Pancreas (tissue), 10 donors: ENCODE data around the gene LCT. TPM values are rescaled to one million over a fixed set of nuclear protein-coding genes. Genes with fewer than 3 reads are reported as not detected.

Experiments used
- ATAC-seq, 4 donors: fragments of 200-7000 bp; cut with Tn5 transposase; one replicate each; pipeline versions ENCODE4 v1.8.0 to v1.9.1; 2020; ENCODE audit warnings: mild to moderate bottlenecking in 4 of 4, moderate library complexity in 4 of 4
- DNase-seq, 6 donors: peaks; one replicate each; pipeline ENCODE4 v3.0.0-alpha.2; 2020
- FAIRE-seq: peaks from 2 replicates; lab custom pipeline; 2012; peaks lifted over from hg19 to GRCh38; lab: Jason Lieb, UNC
- H3K27ac ChIP-seq, 4 donors: fragments of 200-600 bp; sonication (generic); 1 replicate in 3 of 4; 2 replicates in 1 of 4; pipeline versions ENCODE4 v1.5.0 to v1.8.0; 2020
- H3K27me3 ChIP-seq, 4 donors: fragments of 200-600 bp; one replicate each; pipeline ENCODE4 v1.8.0; 2021
- H3K36me3 ChIP-seq, 3 donors: fragments of 200-600 bp; sonication (generic) in 1 of 3; one replicate each; pipeline versions ENCODE4 v1.5.0 to v1.8.0; 2020 to 2021
- H3K4me1 ChIP-seq, 3 donors: fragments of 200-600 bp; one replicate each; pipeline ENCODE4 v1.8.0; 2021
- H3K4me3 ChIP-seq, 4 donors: fragments of 200-600 bp; sonication (generic) in 2 of 4; one replicate each; pipeline versions ENCODE4 v1.5.0 to v1.8.0; 2020 to 2021
- H3K9me3 ChIP-seq, 4 donors: fragments of 200-600 bp; one replicate each; pipeline ENCODE4 v1.8.0; 2021
- WGBS, 2 donors: extraction: QIAGEN DNeasy Blood & Tissue Kit; methylation state at CpG; one replicate each; pipeline ENCODE4 v1.1.7; 2013; 5-methylcytosine and 5-hydroxymethylcytosine counted together
- intact Hi-C, 3 donors: fragments of 100-400 bp; cut with DNase I; formaldehyde crosslinking; loops; one replicate each; pipeline versions ENCODE4 v1.11.1 to v1.14.2; 2022
- polyA plus RNA-seq, 2 donors: library from polyadenylated mRNA; stranded (reverse); fragments of 200-250 nt; gene quantifications; one replicate each; pipeline ENCODE4 v1.2.3, GENCODE V29; 2013
- total RNA-seq, 6 donors: library from RNA; stranded (reverse); fragmentation: NEBNext Ultra II Directional in 4 of 6; extraction: Animal tissue kit (Norgen Biotek cat#: 25700) in 4 of 6; gene quantifications; one replicate each; pipeline versions ENCODE4 v1.2.1 to v1.2.4, GENCODE V29; 2021 to 2023
- TF ChIP-seq, protein P1 (sequence below), 4 donors: fragments of 200-600 bp; sonication (generic) in 3 of 4; IDR thresholded peaks; one replicate each; pipeline versions ENCODE4 v1.5.0 to v1.8.0; 2021; ENCODE audit warnings: antibody characterized with exemption in 4 of 4
- donor health status: healthy with polysubstance abuse.
- donor health status: DM: no; HTN: no; CAD: no; lungs with moderate emphysema.
- donor health status: DM: no; HTN: no; CAD: no.
- donor health status: control.
- donor health status: control.
- donor health status: Bipolar disorder and iron deficiency.
- donor health status: DM: yes; HTN: yes; CAD: no.
- donor health status: DM: no; HTN: no; CAD: no.
- donor health status: DM: no; HTN: no; CAD: no.
- donor health status: DM: yes; HTN: yes; CAD: no.

Gene LCT
- total and polyA plus RNA-seq, 8 donors = under 0.01 to 0.06 TPM; not detected in 6

GRCh38 chr2:135845257-135845656 is 8.3 kb upstream of the LCT start:
- Histone ChIP-seq H3K27me3 (no peaks in the 10 kb centered on the region), H3K36me3 (no peaks in the 10 kb centered on the region), H3K27ac (no peak overlapping the region), H3K4me1 (no peaks in the 10 kb centered on the region), H3K9me3 (no peaks in the 10 kb centered on the region), H3K4me3 (no peak overlapping the region)
- WGBS, 2 donors = 93 to 95% methylated on average over 3 of the region's 3 CpGs
- TF ChIP-seq, protein P1, sequence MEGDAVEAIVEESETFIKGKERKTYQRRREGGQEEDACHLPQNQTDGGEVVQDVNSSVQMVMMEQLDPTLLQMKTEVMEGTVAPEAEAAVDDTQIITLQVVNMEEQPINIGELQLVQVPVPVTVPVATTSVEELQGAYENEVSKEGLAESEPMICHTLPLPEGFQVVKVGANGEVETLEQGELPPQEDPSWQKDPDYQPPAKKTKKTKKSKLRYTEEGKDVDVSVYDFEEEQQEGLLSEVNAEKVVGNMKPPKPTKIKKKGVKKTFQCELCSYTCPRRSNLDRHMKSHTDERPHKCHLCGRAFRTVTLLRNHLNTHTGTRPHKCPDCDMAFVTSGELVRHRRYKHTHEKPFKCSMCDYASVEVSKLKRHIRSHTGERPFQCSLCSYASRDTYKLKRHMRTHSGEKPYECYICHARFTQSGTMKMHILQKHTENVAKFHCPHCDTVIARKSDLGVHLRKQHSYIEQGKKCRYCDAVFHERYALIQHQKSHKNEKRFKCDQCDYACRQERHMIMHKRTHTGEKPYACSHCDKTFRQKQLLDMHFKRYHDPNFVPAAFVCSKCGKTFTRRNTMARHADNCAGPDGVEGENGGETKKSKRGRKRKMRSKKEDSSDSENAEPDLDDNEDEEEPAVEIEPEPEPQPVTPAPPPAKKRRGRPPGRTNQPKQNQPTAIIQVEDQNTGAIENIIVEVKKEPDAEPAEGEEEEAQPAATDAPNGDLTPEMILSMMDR (IDR thresholded peaks at IDR 0.05) = no peak
- no peak for ATAC-seq
- no peak for FAIRE-seq
- no peak for DNase-seq
- intact Hi-C loops = no loop called here

GRCh38 chr2:135844301-135844895 is 7.4 kb upstream of the LCT start:
- Histone ChIP-seq H3K4me1 (no peaks in the 10 kb centered on the region), H3K4me3 (no peak overlapping the region), H3K36me3 (no peaks in the 10 kb centered on the region), H3K9me3 (no peaks in the 10 kb centered on the region), H3K27ac (no peak overlapping the region), H3K27me3 (no peaks in the 10 kb centered on the region)
- FAIRE-seq = no peak
- intact Hi-C loops = no loop called here
- WGBS, 2 donors = 80 to 82% methylated on average over 12 of the region's 12 CpGs
- TF ChIP-seq, protein P1 (IDR thresholded peaks at IDR 0.05) = no peak
- ATAC-seq = no peak
- no peak for DNase-seq

GRCh38 chr2:135843671-135844070 is 6.7 kb upstream of the LCT start:
- Histone ChIP-seq H3K4me1 (no peaks in the 10 kb centered on the region), H3K4me3 (no peak overlapping the region), H3K36me3 (no peaks in the 10 kb centered on the region), H3K9me3 (no peaks in the 10 kb centered on the region), H3K27ac (no peak overlapping the region), H3K27me3 (no peaks in the 10 kb centered on the region)
- DNase-seq = no peak
- WGBS, 2 donors = 92 to 97% methylated on average over 3 of the region's 3 CpGs
- no peak for FAIRE-seq
- ATAC-seq = no peak
- TF ChIP-seq, protein P1 (IDR thresholded peaks at IDR 0.05) = no peak
- intact Hi-C loops = no loop called here

GRCh38 chr2:135840601-135841000 is 3.6 kb upstream of the LCT start:
- Histone ChIP-seq H3K4me1 (no peaks in the 10 kb centered on the region), H3K9me3 (no peaks in the 10 kb centered on the region), H3K36me3 (no peaks in the 10 kb centered on the region), H3K4me3 (no peak overlapping the region), H3K27ac (no peak overlapping the region), H3K27me3 (no peaks in the 10 kb centered on the region)
- 71% methylated on average over 2 of the region's 2 CpGs for WGBS, 2 donors
- ATAC-seq (no peak), DNase-seq (no peak), FAIRE-seq (no peak)
- intact Hi-C loops = no loop called here
- TF ChIP-seq, protein P1 (IDR thresholded peaks at IDR 0.05) = no peak

- FAIRE-seq = no peak
- intact Hi-C loops = no loop called here
- no peaks in the 10 kb centered on the region for H3K4me1 ChIP-seq
- no peaks in the 10 kb centered on the region for H3K9me3 ChIP-seq
- no peaks in the 10 kb centered on the region for H3K27me3 ChIP-seq
- no peaks in the 10 kb centered on the region for H3K36me3 ChIP-seq
- no peak for ATAC-seq
- TF ChIP-seq, protein P1 (IDR thresholded peaks at IDR 0.05) = no peak
- H3K4me3 ChIP-seq = no peak overlapping the region
- WGBS, 2 donors = 54 to 65% methylated on average over 2 of the region's 2 CpGs
- no peak overlapping the region for H3K27ac ChIP-seq
- DNase-seq = no peak
Observed at GRCh38 chr2:135839713-135840112, 2.7 kb upstream of the LCT start.
